H7 (cell line): Measurements from ENCODE around the gene PLEKHG5. TPM values are rescaled to one million over a fixed set of nuclear protein-coding genes. Genes with fewer than 3 reads are reported as not detected.
"Not testable (repeated sequence)": the region's sequence is repeated elsewhere in the genome, so short reads cannot be mapped to it uniquely, and the experiment has no call there.

ENCODE experiments used
- DNase-seq: peaks from one replicate; pipeline ENCODE4 v3.0.0; 2012
- H3K27me3 ChIP-seq: 2 replicates; pipeline ENCODE4 v1.6.0; 2011; ENCODE audit warnings: mild to moderate bottlenecking, low read length; ENCODE audit not compliant: control insufficient read depth, insufficient read depth
- H3K36me3 ChIP-seq: replicated peaks from 2 replicates; pipeline ENCODE4 v1.5.1; 2011; ENCODE audit warnings: low read length; ENCODE audit not compliant: control insufficient read depth, insufficient read depth
- H3K4me3 ChIP-seq: 2 replicates; pipeline ENCODE4 v1.5.1; 2011; ENCODE audit warnings: low read depth, mild to moderate bottlenecking, control low read depth, low read length, moderate library complexity; ENCODE audit not compliant: insufficient read depth
- total RNA-seq: library from RNA; depleted of rRNA; stranded (reverse); fragments of >200 nt; shearing (Covaris generic); gene quantifications from 2 replicates; pipeline ENCODE4 v1.2.3, GENCODE V29; 2014

Gene PLEKHG5
- total RNA-seq, 1 experiment from 2014 or later: 17.2 TPM

DNA sequence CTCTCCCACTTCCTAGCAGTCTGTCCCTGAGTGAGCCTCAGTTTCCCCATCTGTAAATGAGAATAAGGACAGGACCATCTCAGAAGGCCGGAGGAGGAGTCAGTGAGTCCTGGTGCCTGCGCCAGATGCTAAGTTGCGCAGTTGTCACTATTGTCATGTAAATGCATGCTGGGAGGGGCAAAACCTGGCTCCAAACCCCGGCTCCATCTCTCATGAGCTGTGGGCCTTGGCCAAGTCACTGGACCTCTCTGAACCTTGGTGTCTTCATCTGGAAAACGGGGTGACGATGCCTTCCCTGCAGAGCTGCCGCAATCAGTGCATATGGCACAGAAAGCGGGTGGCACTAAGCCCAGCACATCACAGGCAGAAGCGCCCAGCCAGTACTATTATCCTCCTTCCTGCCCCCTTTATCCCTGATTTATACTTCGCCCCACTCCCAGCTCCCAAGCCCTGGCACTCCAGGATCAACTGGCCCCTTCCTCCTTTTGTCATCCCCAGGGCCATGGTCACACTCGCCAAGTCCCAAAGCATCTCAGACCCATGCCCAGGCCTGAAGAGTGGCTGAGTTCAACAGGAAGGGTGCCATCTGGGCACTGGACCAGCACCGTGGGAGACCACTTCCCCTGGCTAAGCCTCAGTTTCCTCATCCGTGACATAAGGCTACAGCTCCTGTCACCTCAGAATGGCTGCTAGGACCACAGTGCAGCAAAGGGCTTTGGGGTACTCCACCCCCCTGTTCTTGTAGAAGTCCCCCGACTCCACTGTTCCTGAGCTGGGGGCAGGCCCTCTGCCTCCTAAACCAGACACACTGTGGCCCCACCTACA lies 4.3 kb upstream of the PLEKHG5 start:
- no peaks in the 10 kb centered on the region for H3K36me3 ChIP-seq
- H3K4me3 ChIP-seq: no peak overlapping the region
- peaks cover 30% of the 10 kb centered on the region for H3K27me3 ChIP-seq
- DNase-seq: peak; percentile 83

DNA sequence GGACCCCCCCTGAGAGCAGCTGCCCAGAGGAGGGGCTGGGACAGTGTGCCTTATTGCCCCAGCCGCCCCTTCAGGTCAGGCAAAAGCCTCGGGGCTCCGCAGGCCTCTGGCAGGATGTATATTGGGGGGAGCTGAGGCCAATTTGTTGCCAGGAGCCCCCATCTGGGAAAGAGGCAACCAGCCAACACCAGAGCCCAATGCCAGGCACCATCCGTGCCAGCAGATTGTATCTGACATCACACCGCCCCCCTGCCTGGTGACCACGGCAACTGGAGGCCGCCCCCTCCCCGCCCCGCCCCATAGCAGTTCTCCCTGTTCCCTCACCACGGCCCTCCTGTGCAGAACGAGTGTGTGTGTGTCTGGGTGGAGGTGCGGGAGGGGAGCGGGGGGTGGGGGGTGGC lies 3.6 kb upstream of the PLEKHG5 start:
- Histone ChIP-seq H3K27me3 (peaks cover 30% of the 10 kb centered on the region), H3K36me3 (no peaks in the 10 kb centered on the region), H3K4me3 (no peak overlapping the region)
- no peak for DNase-seq

DNA sequence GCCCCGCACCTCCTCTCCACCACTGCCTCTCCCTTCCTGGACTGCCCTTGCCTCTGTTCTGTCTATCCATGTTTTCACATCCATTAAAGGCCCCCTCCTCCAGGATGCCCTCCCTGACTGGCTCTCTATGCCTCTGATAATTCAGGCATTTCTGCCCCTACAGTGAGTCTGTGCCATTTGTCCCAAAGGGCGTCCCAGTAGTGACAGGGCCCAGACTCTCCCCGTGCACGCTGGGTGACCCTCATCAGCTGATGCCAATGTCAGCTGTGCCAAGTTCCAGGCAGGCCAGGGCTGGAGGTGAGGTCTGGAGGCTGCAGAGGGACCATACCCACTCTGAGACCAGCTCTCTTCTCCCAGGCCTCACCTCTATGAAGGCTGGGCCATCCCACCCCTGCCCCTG lies 3.2 kb upstream of the PLEKHG5 start:
- no peak for DNase-seq
- Histone ChIP-seq H3K4me3 (no peak overlapping the region), H3K36me3 (no peaks in the 10 kb centered on the region), H3K27me3 (peaks cover 30% of the 10 kb centered on the region)

DNA sequence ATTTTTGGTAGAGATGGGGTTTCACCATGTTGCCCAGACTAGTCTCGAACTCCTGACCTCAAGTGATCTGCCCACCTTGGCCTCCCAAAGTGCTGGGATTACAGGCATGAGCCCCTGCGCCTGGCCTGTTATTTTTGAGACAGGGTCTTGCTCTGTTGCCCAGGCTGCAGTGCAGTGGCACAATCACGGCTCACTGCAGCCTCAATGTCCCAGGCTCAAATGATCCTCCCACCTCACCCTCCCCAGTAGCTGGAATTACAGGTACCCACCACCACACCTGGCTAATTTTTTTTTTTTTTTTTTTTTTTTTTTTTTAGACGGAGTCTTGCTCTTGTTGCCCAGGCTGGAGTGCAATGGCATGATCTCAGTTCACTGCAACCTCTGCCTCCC lies 2.4 kb upstream of the PLEKHG5 start:
- not testable (repeated sequence) for H3K4me3 ChIP-seq, H3K36me3 ChIP-seq, DNase-seq
- peaks cover 29% of the 10 kb centered on the region for H3K27me3 ChIP-seq

DNA sequence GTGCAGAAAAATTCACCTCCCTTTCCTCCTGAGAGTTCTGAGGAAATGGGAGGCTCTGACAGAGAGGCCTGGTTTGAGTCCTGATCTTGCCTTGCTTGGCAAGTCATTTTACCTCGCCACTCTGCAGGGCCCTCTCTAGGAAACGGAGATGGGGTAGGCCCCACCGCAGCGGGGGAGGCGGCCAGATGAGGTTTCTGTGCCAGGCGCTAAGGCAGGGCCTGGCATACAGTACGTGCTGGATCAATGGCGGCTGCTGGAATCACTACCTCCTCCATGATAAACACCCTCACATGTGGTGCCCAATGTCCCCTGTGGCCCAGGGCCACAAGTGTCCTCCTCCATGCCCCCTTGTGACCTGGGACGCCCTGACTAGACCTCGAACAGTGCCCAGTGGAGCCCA lies 499 bp upstream of the PLEKHG5 start:
- Histone ChIP-seq H3K27me3 (peaks cover 13% of the 10 kb centered on the region), H3K4me3 (no peak overlapping the region), H3K36me3 (no peaks in the 10 kb centered on the region)
- DNase-seq: no peak

DNA sequence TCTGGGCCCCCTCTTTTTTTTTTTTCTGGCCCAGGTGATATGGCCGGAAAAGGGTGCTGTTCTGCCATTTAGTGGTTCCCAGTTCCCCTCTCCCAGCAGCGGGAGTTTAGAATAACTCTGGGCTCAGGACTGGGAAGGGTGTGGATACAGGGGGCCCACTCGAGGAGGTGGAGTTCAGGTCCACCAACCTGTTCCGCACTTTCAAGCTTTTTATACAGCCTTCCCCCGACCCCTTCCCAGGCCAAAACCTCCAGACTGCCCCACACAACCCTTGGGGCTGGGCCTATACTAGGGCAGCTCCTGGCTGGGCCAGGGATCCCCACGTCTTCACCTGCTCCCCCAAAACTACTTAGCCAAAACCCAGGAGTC lies 402 bp downstream of the PLEKHG5 start:
- Histone ChIP-seq H3K36me3 (no peaks in the 10 kb centered on the region), H3K27me3 (peaks cover 6% of the 10 kb centered on the region), H3K4me3 (peak overlapping the region; percentile 74)
- no peak for DNase-seq

DNA sequence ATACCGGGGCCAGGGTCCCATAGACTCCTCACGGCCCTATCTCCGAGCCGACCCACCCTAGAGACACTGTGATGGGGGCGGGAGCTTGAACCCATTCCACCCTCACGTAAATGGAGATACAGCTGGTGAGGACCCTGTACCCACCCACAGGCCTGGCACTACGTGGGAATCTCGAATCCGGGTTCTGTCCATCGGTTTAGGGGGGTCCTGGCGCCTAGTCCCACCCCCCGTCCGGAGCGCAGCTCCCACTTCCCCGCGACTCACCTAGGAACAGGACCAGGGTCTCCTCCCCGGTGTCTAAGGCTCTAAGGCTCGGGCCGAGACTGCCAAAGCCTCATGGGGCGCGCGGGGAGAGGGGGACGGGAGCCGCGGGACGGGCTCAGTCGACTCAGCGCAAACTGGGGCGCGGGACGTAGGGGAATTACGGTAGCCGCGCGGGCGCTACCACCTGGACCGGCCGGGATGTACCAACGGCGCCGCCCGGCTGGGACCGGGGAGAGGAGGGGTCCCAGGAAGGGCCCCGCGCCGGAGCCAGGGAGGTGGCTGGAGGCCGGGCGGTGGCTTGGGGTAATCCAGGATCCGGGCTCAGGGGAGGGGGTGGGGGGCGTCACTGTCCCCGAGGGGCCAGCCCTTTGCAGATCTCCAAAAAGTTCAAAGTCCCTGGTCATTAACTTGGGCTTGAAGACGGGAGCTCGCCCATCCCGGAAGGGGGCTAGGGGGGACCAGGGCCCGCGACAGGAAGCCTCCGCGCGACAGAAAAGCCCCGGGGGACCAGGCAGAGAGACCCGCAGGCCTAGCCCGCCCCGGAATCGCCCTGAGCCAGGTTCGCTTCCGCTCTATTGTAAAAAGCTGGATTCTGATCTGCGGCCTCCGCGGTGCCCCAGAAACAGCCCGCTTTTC lies 1.0 kb downstream of the PLEKHG5 start:
- Histone ChIP-seq H3K27me3 (peaks cover 6% of the 10 kb centered on the region; the same call in 1 of the 2 replicates), H3K4me3 (peak overlapping the region; percentile 74), H3K36me3 (no peaks in the 10 kb centered on the region)
- peak; percentile 96 for DNase-seq

DNA sequence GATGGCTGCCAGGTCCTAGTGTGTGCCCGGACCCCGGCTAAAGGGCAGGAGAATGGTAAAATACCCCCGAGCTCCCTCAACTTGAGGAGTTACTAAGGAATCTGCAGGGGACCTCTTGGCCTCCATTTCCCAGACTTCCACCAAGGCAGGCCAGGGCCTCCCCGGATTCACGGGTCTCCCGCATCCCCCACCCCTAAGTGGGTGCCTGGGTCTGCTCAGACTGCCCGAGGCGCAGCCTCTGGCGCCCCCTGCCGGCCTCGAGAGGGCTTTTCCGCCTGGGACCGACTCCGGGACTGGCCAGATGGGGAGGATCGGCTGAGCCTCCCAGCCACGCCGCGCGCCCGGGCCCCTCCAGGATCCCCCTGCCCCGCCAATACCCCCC lies 1.7 kb downstream of the PLEKHG5 start:
- H3K36me3 ChIP-seq: no peaks in the 10 kb centered on the region
- peak overlapping the region; percentile 74 for H3K4me3 ChIP-seq
- peak; percentile 98 for DNase-seq
- H3K27me3 ChIP-seq: peaks cover 11% of the 10 kb centered on the region; the same call in 1 of the 2 replicates

DNA sequence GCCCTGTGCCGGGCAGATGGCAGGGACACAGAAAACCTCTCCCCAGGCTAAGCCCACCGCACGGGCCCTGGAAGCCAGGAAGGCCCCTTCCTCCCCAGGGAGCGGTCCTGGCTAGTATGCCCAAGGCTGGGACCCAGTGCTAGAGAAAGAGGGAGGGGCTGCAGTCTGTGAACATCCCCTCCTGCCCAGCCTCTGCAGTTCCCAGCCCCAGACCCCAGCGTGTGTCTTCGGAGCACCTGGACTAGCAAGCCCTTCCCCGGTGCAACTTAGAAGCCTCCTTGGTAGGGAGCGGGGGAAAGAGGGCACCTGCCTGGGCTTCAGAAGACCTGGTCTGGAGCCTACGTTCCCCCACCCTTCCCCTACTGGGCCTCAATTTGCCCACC lies 2.1 kb downstream of the PLEKHG5 start:
- Histone ChIP-seq H3K4me3 (no peak overlapping the region), H3K27me3 (peaks cover 15% of the 10 kb centered on the region; the same call in 1 of the 2 replicates), H3K36me3 (no peaks in the 10 kb centered on the region)
- DNase-seq: no peak

DNA sequence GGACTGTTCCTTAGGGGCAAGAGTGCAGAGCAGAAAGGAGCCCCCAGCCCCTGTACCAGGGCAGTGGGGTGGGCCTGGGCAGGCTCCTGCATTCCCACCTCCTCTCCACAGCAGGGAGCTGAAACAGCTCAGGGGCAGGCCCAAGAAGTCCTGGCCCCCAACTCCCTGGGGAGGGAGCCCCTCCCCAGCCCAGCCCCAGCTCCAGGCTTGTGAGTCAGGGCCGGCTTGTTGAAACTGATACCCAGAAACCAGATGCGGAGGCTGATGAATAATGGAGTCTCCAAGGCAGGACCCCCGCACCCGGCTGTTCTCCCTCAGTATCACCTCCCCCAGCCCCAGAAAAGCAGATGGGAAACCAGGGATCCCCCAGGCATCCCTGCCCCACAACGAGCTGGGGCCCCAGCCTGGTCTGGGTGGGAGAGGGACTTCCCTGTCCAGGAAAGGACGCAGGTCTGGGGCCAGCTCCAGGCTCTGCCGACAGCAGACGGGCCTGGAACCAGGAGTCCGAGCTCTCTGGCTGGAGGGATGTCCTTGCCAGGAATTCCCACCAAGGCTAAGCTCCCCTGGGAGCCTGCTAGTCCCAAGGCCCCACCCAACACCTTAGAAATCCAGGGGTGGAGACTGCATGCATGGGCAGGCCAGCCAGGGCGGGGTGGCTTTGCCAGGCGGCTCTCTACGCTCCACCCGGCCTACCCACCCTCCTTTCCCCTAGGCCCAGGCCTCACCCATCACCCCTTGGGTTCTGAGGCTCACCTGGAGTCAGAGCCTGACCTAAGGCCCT lies 2.7 kb downstream of the PLEKHG5 start:
- H3K27me3 ChIP-seq: peaks cover 19% of the 10 kb centered on the region; the same call in 1 of the 2 replicates
- no peak for DNase-seq
- no peaks in the 10 kb centered on the region for H3K36me3 ChIP-seq
- no peak overlapping the region for H3K4me3 ChIP-seq

DNA sequence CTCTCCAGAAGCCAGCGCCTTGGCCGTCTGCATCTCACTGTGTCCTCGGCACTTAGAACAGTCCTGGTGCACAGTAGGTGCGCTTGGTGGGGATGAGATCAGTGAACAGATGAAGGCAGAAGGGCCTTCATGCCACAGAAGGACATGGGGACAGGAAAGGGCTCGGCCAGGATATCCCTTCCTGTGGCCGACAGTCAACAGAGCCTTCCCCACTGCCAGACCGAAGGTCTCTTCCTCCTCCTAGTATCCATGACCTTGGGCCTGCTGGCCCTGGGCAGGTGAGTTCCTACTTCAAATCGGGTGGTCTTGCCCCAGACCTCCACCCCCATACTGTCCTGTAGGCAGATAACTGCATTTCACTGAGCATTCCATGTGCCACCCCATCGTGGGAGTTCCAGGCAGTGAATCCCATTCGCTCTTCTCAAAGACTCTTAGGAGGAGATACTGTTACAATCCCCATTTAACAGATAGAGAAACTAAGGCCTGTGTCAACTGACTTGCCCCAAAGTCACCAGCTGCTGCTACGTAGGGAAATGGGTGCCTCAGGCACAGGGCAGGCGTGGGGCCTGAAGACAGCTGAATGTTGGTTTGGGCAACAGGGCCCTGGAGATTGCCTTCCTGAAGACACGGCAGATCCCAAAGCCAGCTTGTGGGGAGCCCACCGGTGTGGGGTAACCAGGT lies 3.5 kb downstream of the PLEKHG5 start:
- Histone ChIP-seq H3K4me3 (no peak overlapping the region), H3K36me3 (no peaks in the 10 kb centered on the region), H3K27me3 (peaks cover 19% of the 10 kb centered on the region; the same call in 1 of the 2 replicates)
- no peak for DNase-seq

DNA sequence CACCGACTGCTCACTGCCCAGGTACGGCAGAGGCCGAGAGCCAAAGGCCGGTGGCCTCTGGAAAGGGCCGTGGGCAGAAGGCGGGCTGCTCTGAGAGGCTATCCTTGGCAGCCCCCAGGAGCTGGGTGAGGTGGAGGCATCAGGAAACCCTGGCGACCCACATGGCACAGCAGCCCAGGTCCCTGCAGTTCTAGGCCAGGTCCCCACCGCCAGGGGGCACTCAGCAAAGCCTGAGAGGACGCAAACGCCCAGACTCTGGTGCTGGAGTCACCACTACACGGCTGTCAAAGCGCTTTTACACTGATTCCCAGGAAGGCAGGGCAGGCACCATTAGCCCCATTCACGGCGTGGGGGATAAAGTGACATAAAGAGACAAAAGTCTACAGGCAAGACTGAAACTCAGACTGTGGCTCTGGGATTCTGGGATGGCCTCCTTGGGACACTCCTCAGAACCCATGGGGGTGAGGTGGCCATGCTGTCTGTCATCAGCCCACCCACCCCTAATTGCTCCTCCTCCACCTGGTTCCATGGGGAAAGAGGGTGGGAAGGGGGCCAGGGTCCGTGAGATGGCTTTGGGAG lies 4.9 kb downstream of the PLEKHG5 start:
- H3K4me3 ChIP-seq: peak overlapping the region; percentile 71
- peaks cover 19% of the 10 kb centered on the region; the same call in 1 of the 2 replicates for H3K27me3 ChIP-seq
- H3K36me3 ChIP-seq: no peaks in the 10 kb centered on the region
- peak; percentile 96 for DNase-seq

DNA sequence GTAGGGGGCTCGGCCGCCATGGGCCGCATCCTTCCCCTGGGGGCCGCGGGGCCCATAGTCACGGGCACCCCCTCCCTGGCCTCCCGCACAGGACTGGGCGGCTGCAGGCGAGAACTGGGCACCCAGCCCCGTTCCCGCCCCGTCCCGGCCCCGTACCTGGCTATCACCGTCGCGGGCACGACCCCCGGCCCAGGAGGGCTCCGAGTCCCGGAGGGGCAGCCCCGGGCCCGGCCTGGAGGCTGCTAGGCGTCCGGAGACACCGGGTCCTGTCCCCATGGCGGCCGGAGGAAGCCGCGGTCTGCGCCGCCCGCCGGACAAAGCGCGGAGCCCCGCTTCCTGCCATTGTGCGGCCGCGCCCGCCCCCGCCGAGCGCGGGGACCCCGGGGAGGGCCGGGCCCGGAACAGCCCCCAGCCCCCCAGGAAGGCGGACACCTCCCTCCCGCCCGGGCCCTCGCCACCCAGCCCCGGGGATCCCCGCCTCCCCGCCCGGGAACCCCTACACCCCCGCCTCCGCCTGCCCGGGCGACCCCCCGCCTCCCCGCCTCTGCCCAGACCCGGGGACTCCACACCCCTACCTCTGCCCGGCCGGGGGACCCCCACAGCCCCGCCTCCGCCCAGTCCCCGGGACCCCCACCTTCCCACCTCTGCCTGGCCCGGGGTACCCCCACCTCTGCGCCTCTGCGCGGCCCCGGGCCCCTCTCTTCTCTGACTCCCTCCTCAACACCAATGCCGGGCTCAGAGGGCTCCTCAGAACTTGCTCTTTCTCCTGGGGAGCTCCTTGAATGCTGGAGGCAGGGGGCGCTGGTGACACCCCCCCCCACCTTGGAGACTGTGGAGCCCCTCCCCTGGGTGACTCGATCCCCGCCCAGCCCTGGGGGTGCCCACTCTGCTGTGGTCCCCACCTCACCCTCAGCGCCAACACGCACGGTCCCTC lies 6.0 kb downstream of the PLEKHG5 start:
- no peaks in the 10 kb centered on the region for H3K36me3 ChIP-seq
- H3K4me3 ChIP-seq: peak overlapping the region; percentile 71
- peaks cover 19% of the 10 kb centered on the region; the same call in 1 of the 2 replicates for H3K27me3 ChIP-seq
- peak; percentile 92 for DNase-seq
